MM.1S (cell line): ENCODE data around the gene XRRA1.

Source experiments
- CTCF ChIP-seq: fragments of 300-600 bp; sonication (generic); IDR thresholded peaks from 2 replicates; pipeline ENCODE4 v1.5.1; 2016; ENCODE audit warnings: antibody characterized with exemption, low read length, mixed read lengths
- EZH2 ChIP-seq: fragments of 300-600 bp; sonication (generic); optimal IDR thresholded peaks from 2 replicates; pipeline ENCODE3; 2017; ENCODE audit warnings: low read depth, mild to moderate bottlenecking, antibody characterized with exemption, low read length, mixed read lengths
- EZH2phosphoT487 ChIP-seq: fragments of 300-600 bp; sonication (generic); IDR thresholded peaks from 2 replicates; pipeline ENCODE4 v1.6.1; 2018; ENCODE audit warnings: antibody characterized with exemption, low read length

- TF ChIP-seq CTCF, result no peak
- no peak for TF ChIP-seq EZH2
- no peak for TF ChIP-seq EZH2phosphoT487
These were observed 99.1 kb downstream of the XRRA1 start for GRCh38 chr11:74849525-74850391.
